HCT116 (cell line): ENCODE data around the gene SCAF8. TPM values are rescaled to one million over a fixed set of nuclear protein-coding genes. Genes with fewer than 3 reads are reported as not detected.

ENCODE experiments used
- ATAC-seq: fragments of 200-7000 bp; cut with Tn5 transposase; 2 replicates; pipeline ENCODE4 v1.9.1; 2020; ENCODE audit warnings: mild to moderate bottlenecking, moderate library complexity
- BruUV-seq: library from RNA; stranded (reverse); fragments of 400-500 nt; replicated peaks from 2 replicates; lab custom pipeline; 2021; lab: Mats Ljungman, UMichigan
- CTCF ChIA-PET: fragments of 300-600 bp; sonication (Branson Sonifier 250); formaldehyde crosslinking; loops from one replicate; lab custom pipeline; 2021; ENCODE audit warnings: antibody characterized with exemption; lab: Charles Lee
- POLR2A ChIA-PET: fragments of 300-600, 350-600 bp; sonication (Branson Sonifier 250); formaldehyde crosslinking; loops from one replicate; lab custom pipeline; 2021; ENCODE audit warnings: antibody characterized with exemption; lab: Charles Lee
- RAD21 ChIA-PET, 2 experiments: fragments of 300-600 bp; sonication (Branson Sonifier 250); formaldehyde crosslinking; loops; one replicate each; lab custom pipeline; 2023; ENCODE audit warnings: low total read pairs in 2 of 2; ENCODE audit not compliant: uncharacterized antibody in 2 of 2, unreplicated experiment in 2 of 2, low non-redundant PET in 1 of 2; lab: Charles Lee
- DNase-seq: peaks from one replicate; pipeline ENCODE4 v3.0.0-alpha.2; 2010; ENCODE audit warnings: low read depth, low spot score
- H2AFZ ChIP-seq: fragments of 200-600 bp; shearing (Covaris generic), sonication (generic); 2 replicates; pipeline ENCODE4 v1.6.1; 2017; ENCODE audit warnings: low read depth, mixed run types, mixed read lengths, antibody characterized with exemption, low read length; ENCODE audit not compliant: poor library complexity, severe bottlenecking
- H3K27ac ChIP-seq: 2 replicates; pipeline ENCODE4 v1.5.1; 2012; ENCODE audit warnings: low read depth, low read length
- H3K27me3 ChIP-seq: fragments of 200-600 bp; sonication (generic); 2 replicates; pipeline ENCODE4 v1.6.1; 2016; ENCODE audit warnings: mixed run types, low read length, mixed read lengths; ENCODE audit not compliant: insufficient read depth
- H3K36me3 ChIP-seq, 2 experiments: fragments of 200-500 bp in 1 of 2; fragments of 200-600 bp in 1 of 2; sonication (Bioruptor generic) in 1 of 2; sonication (generic) in 1 of 2; 2 replicates each; pipeline versions ENCODE4 v1.5.1 to v1.6.1; 2014 to 2016; ENCODE audit warnings: low read length in 2 of 2, inconsistent platforms in 1 of 2, mixed read lengths in 1 of 2, mixed run types in 1 of 2; ENCODE audit not compliant: insufficient read depth in 2 of 2, control insufficient read depth in 1 of 2
- H3K4me1 ChIP-seq, 2 experiments: fragments of 200-600 bp in 1 of 2; sonication (generic) in 1 of 2; 2 replicates each; pipeline versions ENCODE4 v1.5.1 to v1.6.1; 2012 to 2017; ENCODE audit warnings: low read length in 2 of 2, inconsistent platforms in 1 of 2, mild to moderate bottlenecking in 1 of 2, mixed read lengths in 1 of 2, mixed run types in 1 of 2, moderate library complexity in 1 of 2; ENCODE audit not compliant: insufficient read depth in 2 of 2, control insufficient read depth in 1 of 2
- H3K4me2 ChIP-seq: fragments of 200-600 bp; sonication (generic); 2 replicates; pipeline ENCODE4 v1.6.1; 2017; ENCODE audit warnings: mixed run types, low read length, mixed read lengths
- H3K4me3 ChIP-seq, 2 experiments: fragments of 200-600 bp in 1 of 2; sonication (generic) in 1 of 2; replicated peaks in 1 of 2; 2 replicates each; pipeline ENCODE4 v1.5.1; 2011 to 2016; ENCODE audit warnings: low read length in 2 of 2, control low read depth in 1 of 2, low read depth in 1 of 2, mild to moderate bottlenecking in 1 of 2, mixed read lengths in 1 of 2, mixed run types in 1 of 2
- H3K79me2 ChIP-seq: fragments of 200-600 bp; sonication (generic); 2 replicates; pipeline ENCODE4 v1.6.1; 2017; ENCODE audit warnings: mild to moderate bottlenecking, mixed run types, low read length, moderate library complexity, mixed read lengths; ENCODE audit not compliant: insufficient read depth
- H3K9ac ChIP-seq: fragments of 200-600 bp; sonication (generic); 2 replicates; pipeline ENCODE4 v1.6.1; 2016; ENCODE audit warnings: low read length, mixed read lengths
- H3K9me2 ChIP-seq: fragments of 200-600 bp; sonication (generic), shearing (Covaris generic); 2 replicates; pipeline ENCODE4 v1.6.1; 2017; ENCODE audit warnings: mixed run types, mild to moderate bottlenecking, moderate library complexity; ENCODE audit not compliant: insufficient read depth
- H3K9me3 ChIP-seq, 2 experiments: fragments of 200-500 bp in 1 of 2; fragments of 200-600 bp in 1 of 2; sonication (Bioruptor generic) in 1 of 2; sonication (generic) in 1 of 2; 2 replicates each; pipeline ENCODE4 v1.6.1; 2014 to 2017; ENCODE audit warnings: low read length in 2 of 2, mixed read lengths in 2 of 2, inconsistent platforms in 1 of 2, low read depth in 1 of 2, mild to moderate bottlenecking in 1 of 2, mixed run types in 1 of 2, moderate library complexity in 1 of 2; ENCODE audit not compliant: control insufficient read depth in 1 of 2, insufficient read depth in 1 of 2
- H4K20me1 ChIP-seq: fragments of 200-600 bp; sonication (generic), shearing (Covaris generic); 2 replicates; pipeline ENCODE4 v1.6.1; 2017; ENCODE audit warnings: mixed run types, mild to moderate bottlenecking, moderate library complexity; ENCODE audit not compliant: insufficient read depth
- ATF3 ChIP-seq: IDR thresholded peaks from 2 replicates; pipeline ENCODE4 v1.6.1; 2012
- CBX3 ChIP-seq: IDR thresholded peaks from 2 replicates; pipeline ENCODE4 v1.6.1; 2012; ENCODE audit warnings: low read depth
- CEBPB ChIP-seq: IDR thresholded peaks from 2 replicates; pipeline ENCODE4 v1.6.1; 2012; ENCODE audit warnings: low read depth
- CTCF ChIP-seq, 3 experiments: fragments of 200-600 bp in 1 of 3; sonication (generic) in 1 of 3; IDR thresholded peaks in 2 of 3; conservative IDR thresholded peaks in 1 of 3; 2 replicates each; pipeline ENCODE4 v1.5.1; 2012 to 2017; ENCODE audit warnings: low read depth in 2 of 3, low read length in 2 of 3, antibody characterized with exemption in 1 of 3, borderline replicate concordance in 1 of 3, control low read depth in 1 of 3, mild to moderate bottlenecking in 1 of 3, mixed read lengths in 1 of 3, mixed run types in 1 of 3, moderate library complexity in 1 of 3; ENCODE audit not compliant: insufficient read depth in 1 of 3
- MAX ChIP-seq: IDR thresholded peaks from 2 replicates; pipeline ENCODE4 v1.6.1; 2012
- RAD21 ChIP-seq: IDR thresholded peaks from 2 replicates; pipeline ENCODE4 v1.6.1; 2012; ENCODE audit warnings: low read depth, mild to moderate bottlenecking
- SIN3A ChIP-seq: IDR thresholded peaks from 2 replicates; pipeline ENCODE4 v1.6.1; 2012; ENCODE audit warnings: low read depth
- SRF ChIP-seq: IDR thresholded peaks from 2 replicates; pipeline ENCODE4 v1.6.1; 2012; ENCODE audit warnings: low read depth
- ZBTB33 ChIP-seq: IDR thresholded peaks from 2 replicates; pipeline ENCODE4 v1.6.1; 2011; ENCODE audit warnings: mild to moderate bottlenecking, low read length, moderate library complexity; ENCODE audit not compliant: insufficient replicate concordance; ENCODE audit errors: extremely low read depth
- ZFX ChIP-seq: fragments of 450-650 bp; IDR thresholded peaks from 2 replicates; pipeline ENCODE4 v1.6.1; 2017
- intact Hi-C: fragments of 100-400 bp; cut with micrococcal nuclease; formaldehyde crosslinking; loops from 2 replicates; pipeline ENCODE4 v1.10.0; 2022
- total RNA-seq: library from RNA; stranded (reverse); gene quantifications from one replicate; pipeline ENCODE4 v1.2.1, GENCODE V29; 2021; ENCODE audit not compliant: unreplicated experiment

Gene SCAF8
- total RNA-seq, 1 experiment from 2014 or later, result 34.6 TPM

- H3K27me3 ChIP-seq, result no peaks in the 10 kb centered on the region
- H3K4me3 ChIP-seq, result no peak overlapping the region
- intact Hi-C loops, result no loop called here
- DNase-seq, result no peak
- H3K36me3 ChIP-seq, result peaks cover 0 to 2% of the 10 kb centered on the region in 2 experiments; a peak in 1 of 4 replicates
- H3K4me2 ChIP-seq, result no peak overlapping the region
- TF ChIP-seq RAD21 (no peak), SIN3A (no peak), ZFX (no peak), MAX (no peak), SRF (no peak), CBX3 (no peak), ATF3 (no peak), CEBPB (no peak), CTCF (IDR thresholded peaks at IDR 0.05 in 2 of 3, conservative IDR thresholded peaks at IDR 0.05 in 1 of 3; ENCODE audit: borderline replicate concordance in 1 of 3, insufficient read depth in 1 of 3, low read depth in 2 of 3, low read length in 2 of 3) (no peak), ZBTB33 (no peak)
- H3K27ac ChIP-seq, result no peak overlapping the region
- ATAC-seq, result no peak
- peaks cover 14% of the 10 kb centered on the region; the same call in 1 of the 2 replicates for H4K20me1 ChIP-seq
- ChIA-PET POLR2A (interaction anchor here (1.2 kb wide), 1 partner anchor 50 kb away, joined by 3 read pairs; no protein-coding TSS in a partner anchor), CTCF (no interaction called here), RAD21 (no interaction called here)
- no peaks in the 10 kb centered on the region for H3K9me2 ChIP-seq
- peaks cover 77% of the 10 kb centered on the region for H3K79me2 ChIP-seq
- H3K9me3 ChIP-seq, result no peaks in the 10 kb centered on the region
- BruUV-seq, result no TSS peak
- peaks cover 3 to 14% of the 10 kb centered on the region in 2 experiments; a peak in 3 of 4 replicates for H3K4me1 ChIP-seq
- no peak overlapping the region for H2AFZ ChIP-seq
- no peak overlapping the region for H3K9ac ChIP-seq
Observed at GRCh38 chr6:154736618-154737259, 3.5 kb downstream of the SCAF8 start.
